ENCODE data around the gene ZNF655. TPM values are rescaled to one million over a fixed set of nuclear protein-coding genes. Genes with fewer than 3 reads are reported as not detected.

ZNF655 gene
- total and polyA plus RNA-seq, 2 donors from 2014 or later = 30.4 to 66.8 TPM

GRCh38 chr7:99571768-99572167, 13.3 kb downstream of the ZNF655 start:
- no peak for TF ChIP-seq CTCF (IDR thresholded peaks at IDR 0.05; ENCODE audit: borderline replicate concordance, extremely low read depth, insufficient read depth)
- FAIRE-seq (no peak), DNase-seq (no peak)

GRCh38 chr7:99573257-99573656, 14.8 kb downstream of the ZNF655 start:
- Histone ChIP-seq H3K4me1 (ENCODE audit: control insufficient read depth in 2 of 3, insufficient read depth in 2 of 3, low read depth in 1 of 3, low read length in 3 of 3) (no peaks in the 10 kb centered on the region), H3K27me3 (ENCODE audit: control insufficient read depth, insufficient read depth, low read length) (no peaks in the 10 kb centered on the region), H3K9me3 (ENCODE audit: control insufficient read depth in 2 of 3, insufficient read depth in 1 of 3, low read length in 3 of 3) (no peaks in the 10 kb centered on the region), H3K9ac (ENCODE audit: low read length in 3 of 3) (no peak overlapping the region), H3K4me3 (ENCODE audit: low read length in 3 of 3) (no peak overlapping the region), H3K27ac (ENCODE audit: low read depth in 2 of 2, low read length in 2 of 2) (no peak overlapping the region), H3K36me3 (ENCODE audit: control insufficient read depth in 2 of 3, insufficient read depth in 3 of 3, low read length in 3 of 3) (peaks cover 15 to 24% (median 22%) of the 10 kb centered on the region in 3 donors)
- DNase-seq (no peak), FAIRE-seq (no peak)
- intact Hi-C loops (cut with DNase I) = no loop called here
- TF ChIP-seq CTCF (IDR thresholded peaks at IDR 0.05; ENCODE audit: borderline replicate concordance, extremely low read depth, insufficient read depth) = no peak

More at GRCh38 chr7:99571768-99572167, 13.3 kb downstream of the ZNF655 start:
- no peaks in the 10 kb centered on the region for H3K9me3 ChIP-seq (ENCODE audit: control insufficient read depth in 2 of 3, insufficient read depth in 1 of 3, low read length in 3 of 3)
- H3K27me3 ChIP-seq (ENCODE audit: control insufficient read depth, insufficient read depth, low read length) = no peaks in the 10 kb centered on the region
- H3K4me3 ChIP-seq (ENCODE audit: low read length in 3 of 3) = no peak overlapping the region
- intact Hi-C loops (cut with DNase I) = no loop called here
- H3K4me1 ChIP-seq (ENCODE audit: control insufficient read depth in 2 of 3, insufficient read depth in 2 of 3, low read depth in 1 of 3, low read length in 3 of 3) = no peaks in the 10 kb centered on the region
- no peak overlapping the region for H3K27ac ChIP-seq (ENCODE audit: low read depth in 2 of 2, low read length in 2 of 2)
- no peak overlapping the region for H3K9ac ChIP-seq (ENCODE audit: low read length in 3 of 3)
- peaks cover 15 to 24% (median 22%) of the 10 kb centered on the region in 3 donors for H3K36me3 ChIP-seq (ENCODE audit: control insufficient read depth in 2 of 3, insufficient read depth in 3 of 3, low read length in 3 of 3)

- peaks cover 11 to 15% (median 13%) of the 10 kb centered on the region in 3 donors for H3K36me3 ChIP-seq (ENCODE audit: control insufficient read depth in 2 of 3, insufficient read depth in 3 of 3, low read length in 3 of 3)
- FAIRE-seq (no peak), DNase-seq (no peak)
- H3K27me3 ChIP-seq (ENCODE audit: control insufficient read depth, insufficient read depth, low read length) = no peaks in the 10 kb centered on the region
- no peak overlapping the region for H3K9ac ChIP-seq (ENCODE audit: low read length in 3 of 3)
- TF ChIP-seq CTCF (IDR thresholded peaks at IDR 0.05; ENCODE audit: borderline replicate concordance, extremely low read depth, insufficient read depth) = no peak
- peaks cover 0 to 10% (median 5%) of the 10 kb centered on the region in 3 donors for H3K4me1 ChIP-seq (ENCODE audit: control insufficient read depth in 2 of 3, insufficient read depth in 2 of 3, low read depth in 1 of 3, low read length in 3 of 3)
- no peaks in the 10 kb centered on the region for H3K9me3 ChIP-seq (ENCODE audit: control insufficient read depth in 2 of 3, insufficient read depth in 1 of 3, low read length in 3 of 3)
- no peak overlapping the region for H3K27ac ChIP-seq (ENCODE audit: low read depth in 2 of 2, low read length in 2 of 2)
- no peak overlapping the region for H3K4me3 ChIP-seq (ENCODE audit: low read length in 3 of 3)
- intact Hi-C loops (cut with DNase I) = no loop called here
Measured at GRCh38 chr7:99576251-99576650, 17.8 kb downstream of the ZNF655 start.

All from kidney (tissue), 14 donors.